Measurements from ENCODE around the gene UQCRHL. TPM values are rescaled to one million over a fixed set of nuclear protein-coding genes. Genes with fewer than 3 reads are reported as not detected.
A peak's percentile ranks its signal among the peaks of the same experiment; 100 is the strongest.

The UQCRHL gene
- total RNA-seq, 1 donor from 2014 or later, result 1.7 TPM

- no peak overlapping the region for H3K4me2 ChIP-seq (ENCODE audit: low read length)
- TF ChIP-seq CTCF (IDR thresholded peaks at IDR 0.05; ENCODE audit: insufficient read depth, low read depth, low read length) (no peak), EZH2 (IDR thresholded peaks at IDR 0.05; ENCODE audit: insufficient read depth, low read length) (no peak)
- H3K27me3 Mint-ChIP-seq (ENCODE audit: low read depth, unreplicated experiment), result no peaks in the 10 kb centered on the region
- no peak overlapping the region for H3K27ac Mint-ChIP-seq (ENCODE audit: unreplicated experiment)
- H3K4me1 ChIP-seq (ENCODE audit: insufficient read depth, low read length), result peaks cover 3% of the 10 kb centered on the region
- peaks cover 3% of the 10 kb centered on the region for H3K79me2 ChIP-seq (ENCODE audit: insufficient read depth, low read length)
- H3K9ac ChIP-seq (ENCODE audit: low read length), result no peak overlapping the region
- H2AFZ ChIP-seq (ENCODE audit: low read depth, low read length), result no peak overlapping the region
- H4K20me1 ChIP-seq (ENCODE audit: insufficient read depth, low read length), result peaks cover 65% of the 10 kb centered on the region
- no peak overlapping the region for H3K4me3 ChIP-seq (ENCODE audit: insufficient read depth, low read depth, low read length)
- peaks cover 16% of the 10 kb centered on the region for H3K36me3 Mint-ChIP-seq (ENCODE audit: low read depth, unreplicated experiment)
- no peaks in the 10 kb centered on the region for H3K27me3 ChIP-seq (ENCODE audit: insufficient read depth, low read length)
- no peaks in the 10 kb centered on the region for H3K9me3 Mint-ChIP-seq (ENCODE audit: unreplicated experiment)
- no peaks in the 10 kb centered on the region for H3K9me3 ChIP-seq (ENCODE audit: insufficient read depth, low read depth, low read length)
- peaks cover 58% of the 10 kb centered on the region for H3K36me3 ChIP-seq (ENCODE audit: insufficient read depth, low read length)
- FAIRE-seq, result no peak
- peak overlapping the region; percentile 66 for H3K4me3 Mint-ChIP-seq (ENCODE audit: unreplicated experiment)
- H3K4me1 Mint-ChIP-seq (ENCODE audit: low read depth, unreplicated experiment), result peaks cover 3% of the 10 kb centered on the region
- no peak for DNase-seq (ENCODE audit: low read depth)
- H3K27ac ChIP-seq (ENCODE audit: low read depth, low read length), result no peak overlapping the region
Observed at GRCh38 chr1:15777909-15778707, 29.3 kb downstream of the UQCRHL start.

- Mint-ChIP-seq H3K4me1 (ENCODE audit: low read depth, unreplicated experiment) (peaks cover 3% of the 10 kb centered on the region), H3K27me3 (ENCODE audit: low read depth, unreplicated experiment) (no peaks in the 10 kb centered on the region), H3K36me3 (ENCODE audit: low read depth, unreplicated experiment) (peaks cover 25% of the 10 kb centered on the region), H3K9me3 (ENCODE audit: unreplicated experiment) (no peaks in the 10 kb centered on the region), H3K27ac (ENCODE audit: unreplicated experiment) (no peak overlapping the region), H3K4me3 (ENCODE audit: unreplicated experiment) (peak overlapping the region; percentile 69)
- no peak overlapping the region for H2AFZ ChIP-seq (ENCODE audit: low read depth, low read length)
- H3K4me1 ChIP-seq (ENCODE audit: insufficient read depth, low read length), result peaks cover 3% of the 10 kb centered on the region
- no peak overlapping the region for H3K27ac ChIP-seq (ENCODE audit: low read depth, low read length)
- peak overlapping the region; percentile 22 for H3K4me2 ChIP-seq (ENCODE audit: low read length)
- no peak overlapping the region for H3K4me3 ChIP-seq (ENCODE audit: insufficient read depth, low read depth, low read length)
- TF ChIP-seq CTCF (IDR thresholded peaks at IDR 0.05; ENCODE audit: insufficient read depth, low read depth, low read length) (no peak), EZH2 (IDR thresholded peaks at IDR 0.05; ENCODE audit: insufficient read depth, low read length) (no peak)
- peaks cover 61% of the 10 kb centered on the region for H3K36me3 ChIP-seq (ENCODE audit: insufficient read depth, low read length)
- peaks cover 15% of the 10 kb centered on the region for H3K79me2 ChIP-seq (ENCODE audit: insufficient read depth, low read length)
- H3K9me3 ChIP-seq (ENCODE audit: insufficient read depth, low read depth, low read length), result no peaks in the 10 kb centered on the region
- H3K9ac ChIP-seq (ENCODE audit: low read length), result no peak overlapping the region
- DNase-seq (ENCODE audit: low read depth), result peak; percentile 55
- peaks cover 63% of the 10 kb centered on the region for H4K20me1 ChIP-seq (ENCODE audit: insufficient read depth, low read length)
- no peaks in the 10 kb centered on the region for H3K27me3 ChIP-seq (ENCODE audit: insufficient read depth, low read length)
- no peak for FAIRE-seq
Observed at GRCh38 chr1:15775706-15776105, 31.7 kb downstream of the UQCRHL start.
